Measurements from ENCODE around the gene FBRS. TPM values are rescaled to one million over a fixed set of nuclear protein-coding genes. Genes with fewer than 3 reads are reported as not detected.
A peak's percentile ranks its signal among the peaks of the same experiment; 100 is the strongest.
"Not testable (repeated sequence)": the region's sequence is repeated elsewhere in the genome, so short reads cannot be mapped to it uniquely, and the experiment has no call there.

FBRS gene
- total RNA-seq, 1 donor: 65.2 TPM

- no peak for DNase-seq (ENCODE audit: low read depth in 2 of 3, low spot score in 2 of 3)
These were observed 4.8 kb downstream of the FBRS start for GRCh38 chr16:30663038-30663437.

- no peak for DNase-seq (ENCODE audit: low read depth in 2 of 3, low spot score in 2 of 3)
These were observed 5.6 kb downstream of the FBRS start for GRCh38 chr16:30663820-30664219.

- DNase-seq (ENCODE audit: low read depth in 2 of 3, low spot score in 2 of 3): no peak
These were observed 6.4 kb downstream of the FBRS start for GRCh38 chr16:30664616-30665109.

- no peak for DNase-seq (ENCODE audit: low read depth in 2 of 3, low spot score in 2 of 3)
These were observed 7.1 kb downstream of the FBRS start for GRCh38 chr16:30665155-30665829.

- no peak for DNase-seq (ENCODE audit: low read depth in 2 of 3, low spot score in 2 of 3)
These were observed 7.6 kb downstream of the FBRS start for GRCh38 chr16:30665830-30666190.

GRCh38 chr16:30666681-30667080 is 8.4 kb downstream of the FBRS start:
- DNase-seq (ENCODE audit: low read depth in 2 of 3, low spot score in 2 of 3): no peak

- DNase-seq (ENCODE audit: low read depth in 2 of 3, low spot score in 2 of 3): no peak
These were observed 9.2 kb downstream of the FBRS start for GRCh38 chr16:30667361-30667905.

- DNase-seq (ENCODE audit: low read depth in 2 of 3, low spot score in 2 of 3): no peak
These were observed 10.2 kb downstream of the FBRS start for GRCh38 chr16:30668393-30668792.

GRCh38 chr16:30669026-30669902 is 11.0 kb downstream of the FBRS start:
- no peak for DNase-seq (ENCODE audit: low read depth in 2 of 3, low spot score in 2 of 3)

GRCh38 chr16:30669903-30670824 is 11.9 kb downstream of the FBRS start:
- no peak for DNase-seq (ENCODE audit: low read depth in 2 of 3, low spot score in 2 of 3)

- DNase-seq (ENCODE audit: low read depth in 2 of 3, low spot score in 2 of 3): no peak
These were observed 16.9 kb downstream of the FBRS start for GRCh38 chr16:30675143-30675542.

GRCh38 chr16:30677931-30678585 is 19.8 kb downstream of the FBRS start:
- DNase-seq (ENCODE audit: low read depth in 2 of 3, low spot score in 2 of 3): no peak

- DNase-seq (ENCODE audit: low read depth in 2 of 3, low spot score in 2 of 3): no peak
These were observed 20.3 kb downstream of the FBRS start for GRCh38 chr16:30678586-30678970.

GRCh38 chr16:30680326-30680725 is 22.1 kb downstream of the FBRS start:
- no peak for DNase-seq (ENCODE audit: low read depth in 2 of 3, low spot score in 2 of 3)

GRCh38 chr16:30688701-30689100 is 30.5 kb downstream of the FBRS start:
- DNase-seq (ENCODE audit: low read depth in 2 of 3, low spot score in 2 of 3): no peak

GRCh38 chr16:30691907-30692306 is 33.7 kb downstream of the FBRS start:
- no peak for DNase-seq (ENCODE audit: low read depth in 2 of 3, low spot score in 2 of 3)

GRCh38 chr16:30692396-30693064 is 34.3 kb downstream of the FBRS start:
- DNase-seq (ENCODE audit: low read depth in 2 of 3, low spot score in 2 of 3): peak in 1 of 3 donors; percentile 34

- DNase-seq (ENCODE audit: low read depth in 2 of 3, low spot score in 2 of 3): peak in 1 of 3 donors; percentile 40
These were observed 36.9 kb downstream of the FBRS start for GRCh38 chr16:30694926-30695693.

GRCh38 chr16:30696646-30697045 is 38.4 kb downstream of the FBRS start:
- not testable (repeated sequence) for DNase-seq (ENCODE audit: low read depth in 2 of 3, low spot score in 2 of 3)

Data from hematopoietic multipotent progenitor cell (in vitro differentiated cells).